Activated naive CD4-positive, alpha-beta T cell treated with anti-CD3 and anti-CD28 coated beads, Interleukin-2, amount 50 U/mL, for 24 hours (primary cell): Measurements from ENCODE around the gene FRMD5.
"Not testable (repeated sequence)": the region's sequence is repeated elsewhere in the genome, so short reads cannot be mapped to it uniquely, and the experiment has no call there.

Source experiments
- H3K27ac Mint-ChIP-seq: one replicate; pipeline ENCODE4 v1.8.0; 2021; ENCODE audit warnings: mild to moderate bottlenecking, mixed read lengths
- H3K27me3 Mint-ChIP-seq: one replicate; pipeline ENCODE4 v1.8.0; 2021; ENCODE audit warnings: mixed read lengths
- H3K36me3 Mint-ChIP-seq: one replicate; pipeline ENCODE4 v1.8.0; 2021; ENCODE audit warnings: mixed read lengths
- H3K4me1 Mint-ChIP-seq: one replicate; pipeline ENCODE4 v1.8.0; 2021; ENCODE audit warnings: mixed read lengths
- H3K4me3 Mint-ChIP-seq: one replicate; pipeline ENCODE4 v1.8.0; 2021; ENCODE audit warnings: mild to moderate bottlenecking, mixed read lengths
- H3K9me3 Mint-ChIP-seq: one replicate; pipeline ENCODE4 v1.8.0; 2021; ENCODE audit warnings: mixed read lengths

FRMD5 gene

GRCh38 chr15:44035781-44036699, 159.0 kb downstream of the FRMD5 start:
- Mint-ChIP-seq H3K36me3 (peaks cover 3% of the 10 kb centered on the region), H3K4me3 (no peak overlapping the region), H3K27me3 (peaks cover 14% of the 10 kb centered on the region), H3K4me1 (no peaks in the 10 kb centered on the region), H3K9me3 (peaks cover 5% of the 10 kb centered on the region), H3K27ac (no peak overlapping the region)

- H3K36me3 Mint-ChIP-seq: peaks cover 3% of the 10 kb centered on the region
- H3K27ac Mint-ChIP-seq: no peak overlapping the region
- no peaks in the 10 kb centered on the region for H3K4me1 Mint-ChIP-seq
- peaks cover 5% of the 10 kb centered on the region for H3K9me3 Mint-ChIP-seq
- H3K27me3 Mint-ChIP-seq: peaks cover 10% of the 10 kb centered on the region
- H3K4me3 Mint-ChIP-seq: no peak overlapping the region
Measured at GRCh38 chr15:44034933-44035624, 160.0 kb downstream of the FRMD5 start.

- no peaks in the 10 kb centered on the region for H3K9me3 Mint-ChIP-seq
- H3K36me3 Mint-ChIP-seq: peaks cover 2% of the 10 kb centered on the region
- H3K4me1 Mint-ChIP-seq: no peaks in the 10 kb centered on the region
- peaks cover 5% of the 10 kb centered on the region for H3K27me3 Mint-ChIP-seq
- H3K4me3 Mint-ChIP-seq: no peak overlapping the region
- H3K27ac Mint-ChIP-seq: no peak overlapping the region
Measured at GRCh38 chr15:44034334-44034733, 160.7 kb downstream of the FRMD5 start.

- Mint-ChIP-seq H3K4me3 (no peak overlapping the region), H3K9me3 (no peaks in the 10 kb centered on the region), H3K36me3 (peaks cover 2% of the 10 kb centered on the region), H3K27me3 (peaks cover 5% of the 10 kb centered on the region), H3K27ac (no peak overlapping the region), H3K4me1 (no peaks in the 10 kb centered on the region)
Measured at GRCh38 chr15:44033894-44034293, 161.2 kb downstream of the FRMD5 start.

- H3K27ac Mint-ChIP-seq, H3K27me3 Mint-ChIP-seq, H3K4me3 Mint-ChIP-seq, H3K4me1 Mint-ChIP-seq, H3K36me3 Mint-ChIP-seq, H3K9me3 Mint-ChIP-seq: not testable (repeated sequence)
Measured at GRCh38 chr15:44032820-44033219, 162.3 kb downstream of the FRMD5 start.

- Mint-ChIP-seq H3K4me3 (no peak overlapping the region), H3K27ac (no peak overlapping the region), H3K4me1 (no peaks in the 10 kb centered on the region), H3K9me3 (no peaks in the 10 kb centered on the region), H3K27me3 (peaks cover 4% of the 10 kb centered on the region), H3K36me3 (no peaks in the 10 kb centered on the region)
Measured at GRCh38 chr15:44029940-44030568, 165.0 kb downstream of the FRMD5 start.

GRCh38 chr15:44029003-44029402, 166.1 kb downstream of the FRMD5 start:
- Mint-ChIP-seq H3K4me3 (no peak overlapping the region), H3K27ac (no peak overlapping the region), H3K9me3 (no peaks in the 10 kb centered on the region), H3K4me1 (no peaks in the 10 kb centered on the region), H3K27me3 (peaks cover 4% of the 10 kb centered on the region), H3K36me3 (no peaks in the 10 kb centered on the region)

- H3K4me3 Mint-ChIP-seq: no peak overlapping the region
- no peak overlapping the region for H3K27ac Mint-ChIP-seq
- H3K36me3 Mint-ChIP-seq: no peaks in the 10 kb centered on the region
- peaks cover 4% of the 10 kb centered on the region for H3K27me3 Mint-ChIP-seq
- no peaks in the 10 kb centered on the region for H3K4me1 Mint-ChIP-seq
- no peaks in the 10 kb centered on the region for H3K9me3 Mint-ChIP-seq
Measured at GRCh38 chr15:44028349-44028748, 166.7 kb downstream of the FRMD5 start.

- Mint-ChIP-seq H3K36me3 (no peaks in the 10 kb centered on the region), H3K4me1 (no peaks in the 10 kb centered on the region), H3K27ac (no peak overlapping the region)
Measured at GRCh38 chr15:44024155-44024554, 170.9 kb downstream of the FRMD5 start.

GRCh38 chr15:44023176-44023575, 171.9 kb downstream of the FRMD5 start:
- no peaks in the 10 kb centered on the region for H3K4me1 Mint-ChIP-seq
- H3K4me3 Mint-ChIP-seq: no peak overlapping the region
- no peaks in the 10 kb centered on the region for H3K36me3 Mint-ChIP-seq
- no peaks in the 10 kb centered on the region for H3K9me3 Mint-ChIP-seq
- H3K27me3 Mint-ChIP-seq: peaks cover 7% of the 10 kb centered on the region
- H3K27ac Mint-ChIP-seq: no peak overlapping the region

More at GRCh38 chr15:44024155-44024554, 170.9 kb downstream of the FRMD5 start:
- H3K4me3 Mint-ChIP-seq: no peak overlapping the region
- H3K27me3 Mint-ChIP-seq: peaks cover 7% of the 10 kb centered on the region
- H3K9me3 Mint-ChIP-seq: no peaks in the 10 kb centered on the region

GRCh38 chr15:44018151-44018550, 176.9 kb downstream of the FRMD5 start:
- Mint-ChIP-seq H3K27ac (no peak overlapping the region), H3K4me3 (no peak overlapping the region), H3K36me3 (no peaks in the 10 kb centered on the region), H3K4me1 (no peaks in the 10 kb centered on the region), H3K9me3 (no peaks in the 10 kb centered on the region), H3K27me3 (peaks cover 5% of the 10 kb centered on the region)

GRCh38 chr15:44015545-44016305, 179.3 kb downstream of the FRMD5 start:
- H3K36me3 Mint-ChIP-seq: no peaks in the 10 kb centered on the region
- no peaks in the 10 kb centered on the region for H3K9me3 Mint-ChIP-seq
- no peak overlapping the region for H3K27ac Mint-ChIP-seq
- H3K4me1 Mint-ChIP-seq: no peaks in the 10 kb centered on the region
- peaks cover 6% of the 10 kb centered on the region for H3K27me3 Mint-ChIP-seq
- no peak overlapping the region for H3K4me3 Mint-ChIP-seq

GRCh38 chr15:44011238-44011854, 183.7 kb downstream of the FRMD5 start:
- Mint-ChIP-seq H3K4me3 (no peak overlapping the region), H3K27ac (no peak overlapping the region), H3K36me3 (no peaks in the 10 kb centered on the region), H3K9me3 (no peaks in the 10 kb centered on the region), H3K4me1 (no peaks in the 10 kb centered on the region), H3K27me3 (peaks cover 6% of the 10 kb centered on the region)

- H3K4me1 Mint-ChIP-seq: no peaks in the 10 kb centered on the region
- H3K4me3 Mint-ChIP-seq: no peak overlapping the region
- H3K27ac Mint-ChIP-seq: no peak overlapping the region
- peaks cover 6% of the 10 kb centered on the region for H3K27me3 Mint-ChIP-seq
- no peaks in the 10 kb centered on the region for H3K9me3 Mint-ChIP-seq
- no peaks in the 10 kb centered on the region for H3K36me3 Mint-ChIP-seq
Measured at GRCh38 chr15:44010089-44010488, 185.0 kb downstream of the FRMD5 start.

GRCh38 chr15:44009038-44009437, 186.0 kb downstream of the FRMD5 start:
- no peaks in the 10 kb centered on the region for H3K36me3 Mint-ChIP-seq
- H3K4me3 Mint-ChIP-seq: no peak overlapping the region

More at GRCh38 chr15:44009038-44009437, 186.0 kb downstream of the FRMD5 start:
- Mint-ChIP-seq H3K27ac (no peak overlapping the region), H3K4me1 (no peaks in the 10 kb centered on the region), H3K9me3 (no peaks in the 10 kb centered on the region), H3K27me3 (peaks cover 6% of the 10 kb centered on the region)
